Hematopoietic multipotent progenitor cell treated with erythropoietin and hydrocortisone succinate and interleukin-3 and kit ligand, for 17 days (in vitro differentiated cells): ENCODE measurements around the gene FBXO21.
A peak's percentile ranks its signal among the peaks of the same experiment; 100 is the strongest.
"Not testable (repeated sequence)": the region's sequence is repeated elsewhere in the genome, so short reads cannot be mapped to it uniquely, and the experiment has no call there.

Source experiments
- DNase-seq: peaks from one replicate; pipeline ENCODE4 v3.0.0-alpha.2; 2015; ENCODE audit warnings: low spot score

Gene FBXO21

DNA sequence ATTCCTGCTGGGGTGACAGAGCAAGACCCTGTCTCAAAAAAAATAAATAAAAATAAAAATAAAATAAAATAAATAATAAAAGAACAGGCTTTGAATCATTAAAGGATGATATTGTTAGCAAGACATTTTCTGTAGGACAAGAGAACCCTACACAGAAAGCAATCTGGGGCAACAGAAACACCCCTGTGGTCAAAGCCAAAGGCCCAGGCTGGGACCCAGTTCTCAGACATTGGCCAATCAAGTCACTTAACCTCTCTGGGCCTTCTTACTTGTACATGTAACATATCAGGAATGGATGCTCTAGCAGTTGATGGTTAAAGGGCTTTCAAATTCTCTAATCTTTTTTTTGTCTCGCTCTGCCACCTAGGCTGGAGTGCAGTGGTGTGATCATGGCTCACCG, 55.5 kb downstream of the FBXO21 start:
- DNase-seq = no peak

DNA sequence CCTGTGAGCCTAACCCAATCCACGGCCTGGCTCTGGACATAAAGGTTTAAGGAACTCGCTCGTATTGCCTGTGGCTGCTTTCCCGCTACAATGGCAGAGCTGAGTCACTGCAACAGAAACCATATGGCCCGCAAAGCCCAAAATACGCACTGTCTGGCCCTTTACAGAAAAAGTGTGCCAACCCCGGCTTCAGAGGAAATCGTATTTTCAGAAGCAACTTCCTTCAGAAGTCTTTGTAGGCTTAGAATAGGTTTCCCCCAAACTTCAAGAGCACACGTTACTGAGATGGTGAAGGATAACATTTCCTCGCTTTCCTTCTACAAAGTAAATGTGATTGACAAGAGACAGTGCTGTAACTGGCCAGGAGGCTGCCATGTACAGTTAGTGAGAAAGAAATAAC, 56.2 kb downstream of the FBXO21 start:
- DNase-seq = no peak

- DNase-seq = no peak
These were observed 59.5 kb downstream of the FBXO21 start for GRCh38 chr12:117130801-117131200.

- DNase-seq = no peak
These were observed 60.9 kb downstream of the FBXO21 start for GRCh38 chr12:117129391-117129790.

- DNase-seq = no peak
These were observed 62.1 kb downstream of the FBXO21 start for GRCh38 chr12:117127933-117128823.

- no peak for DNase-seq
These were observed 63.9 kb downstream of the FBXO21 start for GRCh38 chr12:117126335-117126734.

DNA sequence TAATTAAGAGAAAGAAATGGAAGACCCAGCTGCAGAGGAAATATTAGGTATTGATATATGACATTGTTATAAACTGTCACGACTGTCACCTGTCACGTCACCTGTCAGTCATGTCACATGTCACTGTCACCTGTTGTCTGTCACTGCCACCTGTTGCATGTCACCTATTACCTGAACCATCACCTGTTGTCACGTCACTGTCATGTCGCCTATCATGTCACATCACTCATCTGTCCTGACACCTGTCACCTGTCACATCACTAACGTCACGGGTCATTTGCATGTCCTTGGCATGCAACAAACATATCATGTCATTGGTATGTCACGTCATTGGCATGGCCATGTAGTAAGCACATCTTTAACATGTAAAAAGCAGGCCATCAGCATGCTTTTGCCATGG, 64.5 kb downstream of the FBXO21 start:
- no peak for DNase-seq

DNA sequence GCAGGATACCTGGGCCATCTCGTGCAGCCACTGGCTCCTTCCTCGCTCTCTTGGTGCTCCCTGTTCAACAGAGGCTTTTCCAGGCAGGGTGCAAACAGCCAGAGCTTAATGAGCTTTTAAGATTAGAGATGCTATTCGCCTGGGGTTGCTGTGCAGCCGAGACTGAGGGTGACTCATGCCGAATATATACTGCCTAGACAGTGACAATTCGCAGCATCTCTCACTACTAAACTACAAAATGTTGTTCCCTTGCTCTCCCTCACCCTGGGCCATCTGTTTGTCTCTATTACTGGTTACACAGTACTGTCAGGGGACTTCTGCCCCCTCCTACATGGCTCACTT, 65.0 kb downstream of the FBXO21 start:
- no peak for DNase-seq

DNA sequence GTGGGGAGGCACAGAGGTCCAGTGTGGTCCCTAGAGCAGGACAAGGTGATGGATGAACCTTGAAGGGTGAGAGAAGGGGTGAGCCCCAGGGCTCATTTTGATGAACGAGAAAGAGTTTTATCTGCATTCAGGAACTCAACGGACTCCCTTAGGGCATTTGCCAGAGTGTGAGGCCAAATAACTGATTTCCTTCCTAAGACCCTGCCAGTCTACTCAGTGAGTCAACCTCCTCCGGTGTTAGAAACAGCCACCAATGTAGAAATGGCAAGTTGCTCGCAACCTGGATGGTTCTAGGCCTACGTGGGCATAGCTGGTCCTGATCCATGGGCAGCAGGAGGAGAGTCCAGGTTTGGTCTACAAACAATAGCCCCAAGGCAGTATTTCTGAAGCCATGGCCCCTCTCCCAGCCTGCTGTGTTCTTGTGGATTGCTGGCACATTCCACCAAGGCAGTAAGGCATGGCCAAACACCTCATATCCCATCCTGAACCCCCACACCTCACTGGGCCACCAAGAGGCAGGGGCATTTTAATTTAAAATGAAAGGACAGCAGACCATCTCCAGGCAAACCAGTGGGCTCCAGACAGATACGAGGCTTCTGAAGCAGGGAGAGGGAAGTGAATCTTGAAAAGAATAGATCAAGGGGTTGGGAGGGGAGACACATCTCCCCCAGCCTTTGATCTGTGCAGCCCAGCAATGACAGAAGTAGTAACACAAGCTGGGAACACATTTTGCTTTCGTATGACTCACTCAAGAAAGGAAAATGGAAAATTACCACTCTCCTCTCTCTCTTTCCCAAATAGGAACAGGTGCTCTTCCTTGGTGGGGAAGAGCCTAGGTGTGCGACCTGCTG, 65.6 kb downstream of the FBXO21 start:
- DNase-seq = no peak

- no peak for DNase-seq
These were observed 68.8 kb downstream of the FBXO21 start for GRCh38 chr12:117121441-117121840.

DNA sequence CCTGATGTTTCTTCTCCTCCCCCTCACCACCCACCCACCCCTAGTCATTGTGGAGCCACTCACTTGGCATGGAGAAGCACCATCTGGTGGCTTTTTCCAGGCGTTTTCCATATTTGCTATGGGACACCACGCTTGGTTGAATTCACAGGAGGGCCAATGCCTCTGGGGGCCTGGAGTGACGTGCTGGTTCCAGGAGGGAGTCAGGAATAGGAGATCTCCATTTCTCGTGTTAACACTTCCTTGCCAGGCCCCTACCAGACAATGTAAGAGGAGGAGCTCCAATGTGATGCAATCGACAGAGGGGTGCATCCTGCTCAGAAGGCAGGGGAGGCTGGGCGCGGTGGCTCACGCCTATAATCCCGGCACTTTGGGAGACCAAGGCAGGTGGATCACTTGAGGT, 69.5 kb downstream of the FBXO21 start:
- DNase-seq = no peak

GRCh38 chr12:117119592-117120198, 70.6 kb downstream of the FBXO21 start:
- DNase-seq = peak; percentile 84

GRCh38 chr12:117118838-117119591, 71.3 kb downstream of the FBXO21 start:
- DNase-seq = no peak

DNA sequence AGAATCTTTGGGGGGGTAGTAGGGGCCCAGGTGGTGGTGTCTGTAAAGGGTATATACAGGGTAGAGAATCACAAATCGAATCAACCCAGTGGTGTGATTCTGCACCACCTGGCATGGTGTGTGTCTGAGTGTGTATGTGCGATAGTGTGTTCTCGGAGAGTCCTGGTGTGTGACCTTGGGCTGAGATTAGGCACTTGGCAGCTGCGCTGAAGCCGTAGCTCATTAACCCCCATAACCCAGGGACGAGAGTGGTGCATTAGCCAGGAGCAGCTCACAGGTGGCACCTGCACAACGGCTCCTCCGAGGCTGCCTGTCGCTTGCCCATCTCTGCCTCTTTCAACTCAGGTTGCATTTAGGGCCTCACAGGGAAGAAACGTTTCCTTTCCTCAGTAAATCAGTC, 75.5 kb downstream of the FBXO21 start:
- DNase-seq = no peak

GRCh38 chr12:117113231-117113630, 77.0 kb downstream of the FBXO21 start:
- DNase-seq = no peak

GRCh38 chr12:117111821-117112595, 78.3 kb downstream of the FBXO21 start:
- no peak for DNase-seq

GRCh38 chr12:117111386-117111785, 78.9 kb downstream of the FBXO21 start:
- no peak for DNase-seq

GRCh38 chr12:117109943-117110635, 80.2 kb downstream of the FBXO21 start:
- DNase-seq = no peak

GRCh38 chr12:117105902-117106301, 84.4 kb downstream of the FBXO21 start:
- no peak for DNase-seq

- not testable (repeated sequence) for DNase-seq
These were observed 86.3 kb downstream of the FBXO21 start for GRCh38 chr12:117104003-117104402.

DNA sequence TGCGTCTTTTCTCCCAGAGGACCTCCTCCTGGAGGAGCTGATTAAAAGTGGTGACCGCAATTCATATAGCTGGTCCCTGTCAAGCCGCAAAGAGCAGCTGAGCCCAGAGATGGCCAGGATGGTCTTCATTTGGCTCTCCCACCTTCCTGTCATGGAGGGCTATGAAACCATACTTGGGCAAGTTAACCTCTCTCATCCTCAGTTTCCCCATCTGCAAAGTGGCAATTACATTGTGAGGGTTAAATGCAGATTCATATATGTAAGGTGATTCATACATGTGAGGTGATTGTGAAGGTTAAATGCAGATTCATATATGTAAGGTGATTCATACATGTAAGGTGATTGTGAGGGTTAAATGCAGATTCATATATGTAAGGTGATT, 87.5 kb downstream of the FBXO21 start:
- DNase-seq = no peak
